Measurements from ENCODE around the gene SERPINI1.
"Not testable (repeated sequence)": the region's sequence is repeated elsewhere in the genome, so short reads cannot be mapped to it uniquely, and the experiment has no call there.

Gene SERPINI1

GRCh38 chr3:167816953-167817352, 81.4 kb downstream of the SERPINI1 start:
- H3K4me3 ChIP-seq (ENCODE audit: control insufficient read depth, low read depth, low read length): no peak overlapping the region
- TF ChIP-seq CTCF (IDR thresholded peaks at IDR 0.05; ENCODE audit: control insufficient read depth, insufficient read depth, low read depth, low read length, missing control alignments): no peak
- DNase-seq (ENCODE audit: low read depth): no peak

DNA sequence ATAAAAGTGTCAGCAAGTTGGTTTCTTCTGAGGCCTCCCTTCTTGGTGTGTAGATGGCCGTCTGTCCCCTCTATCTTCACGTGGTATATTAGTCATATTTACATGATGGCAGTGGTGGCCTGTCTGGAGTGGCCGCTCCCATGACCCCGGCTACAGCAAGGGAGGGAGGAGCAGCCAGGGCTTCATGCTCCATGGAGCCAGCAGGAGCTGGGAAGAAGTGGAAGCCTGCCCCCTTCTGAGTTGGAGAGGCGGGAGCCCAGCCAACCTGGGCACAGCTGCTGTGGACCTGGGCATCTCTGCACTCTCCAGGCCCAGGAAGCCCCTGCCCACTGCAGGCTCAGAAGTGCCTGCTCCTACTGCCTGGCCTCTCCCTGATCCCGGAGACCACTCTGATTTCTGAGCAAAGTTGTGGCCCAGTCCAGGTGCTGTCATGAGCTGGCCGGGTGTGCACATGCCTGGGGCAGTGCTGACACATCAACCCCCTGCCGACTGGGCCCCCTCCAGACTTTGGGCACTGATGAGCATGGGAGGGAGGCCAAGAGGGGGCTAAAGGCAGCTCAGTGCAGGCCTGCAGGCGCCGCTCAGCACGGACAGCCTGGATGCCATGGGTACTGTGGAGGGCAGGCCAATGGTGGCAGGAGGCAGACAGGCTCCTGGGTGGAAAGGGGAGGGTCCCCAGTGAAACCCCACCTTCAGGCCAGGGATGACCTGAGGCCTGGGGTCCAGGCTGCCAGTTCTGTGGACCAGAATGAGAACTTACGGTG, 84.8 kb downstream of the SERPINI1 start:
- no peak for TF ChIP-seq CTCF (IDR thresholded peaks at IDR 0.05; ENCODE audit: control insufficient read depth, insufficient read depth, low read depth, low read length, missing control alignments)
- H3K4me3 ChIP-seq (ENCODE audit: control insufficient read depth, low read depth, low read length): no peak overlapping the region
- DNase-seq (ENCODE audit: low read depth): no peak

DNA sequence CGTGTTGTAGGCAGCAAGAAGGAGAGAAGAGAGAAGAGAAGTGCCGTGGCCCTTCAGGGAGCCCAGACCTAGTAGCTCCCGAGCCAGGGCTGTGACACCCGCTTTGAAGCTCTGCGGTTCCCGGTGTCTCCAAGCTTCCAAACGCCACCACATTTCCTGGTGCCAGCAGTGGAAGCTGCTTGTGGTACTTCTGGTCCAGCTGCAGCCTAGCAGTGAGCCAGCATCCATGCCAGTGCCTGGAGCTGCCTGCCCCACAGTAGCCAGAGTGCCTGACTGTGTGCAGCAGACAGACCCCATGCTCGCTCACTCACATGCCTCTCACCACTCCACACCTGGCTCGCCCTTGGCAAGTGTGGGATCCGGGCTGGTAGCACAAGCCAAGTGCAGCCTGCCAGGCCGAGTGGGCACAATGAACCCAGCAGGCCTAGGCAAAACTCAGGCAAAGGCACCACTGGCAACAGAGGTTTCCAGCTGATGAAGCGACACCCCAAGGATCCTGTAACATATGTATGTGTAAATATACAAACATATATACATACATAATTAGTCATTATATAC, 85.8 kb downstream of the SERPINI1 start:
- TF ChIP-seq CTCF (IDR thresholded peaks at IDR 0.05; ENCODE audit: control insufficient read depth, insufficient read depth, low read depth, low read length, missing control alignments): no peak
- no peak for DNase-seq (ENCODE audit: low read depth)
- H3K4me3 ChIP-seq (ENCODE audit: control insufficient read depth, low read depth, low read length): no peak overlapping the region

- H3K4me3 ChIP-seq (ENCODE audit: control insufficient read depth, low read depth, low read length): no peak overlapping the region
- no peak for TF ChIP-seq CTCF (IDR thresholded peaks at IDR 0.05; ENCODE audit: control insufficient read depth, insufficient read depth, low read depth, low read length, missing control alignments)
- DNase-seq (ENCODE audit: low read depth): no peak
These were observed 88.2 kb downstream of the SERPINI1 start for GRCh38 chr3:167823738-167824137.

DNA sequence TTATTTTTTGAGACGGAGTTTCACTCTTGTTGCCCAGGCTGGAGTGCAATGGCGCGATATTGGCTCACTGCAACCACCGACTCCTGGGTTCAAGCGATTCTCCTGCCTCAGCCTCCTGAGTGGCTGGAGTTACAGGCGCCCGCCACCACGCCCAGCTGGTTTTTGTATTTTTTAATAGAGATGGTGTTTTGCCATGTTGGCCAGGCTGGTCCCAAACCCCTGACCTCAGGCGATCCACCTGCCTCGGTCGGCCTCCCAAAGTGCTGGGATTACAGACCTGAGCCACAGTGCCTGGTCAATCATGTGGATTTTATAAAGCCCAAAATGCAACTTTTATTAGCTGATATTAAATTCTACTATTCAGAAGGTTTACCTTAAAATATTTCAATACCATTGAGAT, 92.1 kb downstream of the SERPINI1 start:
- not testable (repeated sequence) for DNase-seq (ENCODE audit: low read depth); H3K4me3 ChIP-seq (ENCODE audit: control insufficient read depth, low read depth, low read length)

GRCh38 chr3:167829071-167829470, 93.5 kb downstream of the SERPINI1 start:
- no peak for TF ChIP-seq CTCF (IDR thresholded peaks at IDR 0.05; ENCODE audit: control insufficient read depth, insufficient read depth, low read depth, low read length, missing control alignments)
- H3K4me3 ChIP-seq (ENCODE audit: control insufficient read depth, low read depth, low read length): no peak overlapping the region
- no peak for DNase-seq (ENCODE audit: low read depth)

DNA sequence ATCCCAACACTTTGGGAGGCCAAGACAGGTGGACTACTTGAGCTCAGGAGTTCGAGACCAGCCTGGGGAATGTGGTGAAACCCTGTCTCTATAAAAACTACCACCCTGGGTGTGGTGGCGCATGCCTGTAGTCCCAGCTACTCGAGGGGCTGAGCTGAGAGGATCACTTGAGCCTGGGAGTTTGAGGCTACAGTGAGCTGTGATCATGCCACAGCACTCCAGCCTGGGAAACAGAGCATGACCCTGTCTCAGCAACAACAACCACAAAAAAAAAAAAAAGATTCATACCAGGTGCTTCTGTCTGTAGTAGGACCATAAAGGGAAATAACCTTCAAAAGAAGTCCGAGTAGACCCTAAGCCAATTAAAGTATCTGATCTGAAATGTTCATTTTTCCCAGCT, 94.5 kb downstream of the SERPINI1 start:
- DNase-seq (ENCODE audit: low read depth): no peak
- H3K4me3 ChIP-seq (ENCODE audit: control insufficient read depth, low read depth, low read length): no peak overlapping the region
- TF ChIP-seq CTCF (IDR thresholded peaks at IDR 0.05; ENCODE audit: control insufficient read depth, insufficient read depth, low read depth, low read length, missing control alignments): no peak

Data from AG09309 (cell line).